Common myeloid progenitor, CD34-positive (primary cell): ENCODE results near the gene GNE. TPM values are rescaled to one million over a fixed set of nuclear protein-coding genes. Genes with fewer than 3 reads are reported as not detected.
A peak's percentile ranks its signal among the peaks of the same experiment; 100 is the strongest.
"Not testable (repeated sequence)": the region's sequence is repeated elsewhere in the genome, so short reads cannot be mapped to it uniquely, and the experiment has no call there.

ENCODE experiments used
- CTCF ChIA-PET: fragments of 350-600 bp; sonication (Branson Sonifier 250); formaldehyde crosslinking; loops from one replicate; lab custom pipeline; 2021; ENCODE audit warnings: antibody characterized with exemption; lab: Charles Lee
- POLR2A ChIA-PET: fragments of 350-600 bp; sonication (Branson Sonifier 250); formaldehyde crosslinking; loops from one replicate; lab custom pipeline; 2021; ENCODE audit warnings: antibody characterized with exemption; lab: Charles Lee
- DNase-seq, 3 donors: peaks; one replicate each; pipeline versions ENCODE4 v3.0.0 to v3.0.0-alpha.2; 2013
- H3K27ac ChIP-seq, 2 experiments: 1 replicate in 1 of 2; 2 replicates in 1 of 2; pipeline ENCODE4 v1.7.0; 2013; ENCODE audit warnings: inconsistent platforms in 2 of 2, low read length in 2 of 2, mild to moderate bottlenecking in 2 of 2, low read depth in 1 of 2, moderate library complexity in 1 of 2; ENCODE audit not compliant: severe bottlenecking in 2 of 2, insufficient read depth in 1 of 2, poor library complexity in 1 of 2
- H3K27me3 ChIP-seq, 5 experiments: replicated peaks in 2 of 5; 1 replicate in 3 of 5; 2 replicates in 2 of 5; pipeline versions ENCODE4 v1.6.1 to v1.7.0; 2013; ENCODE audit warnings: low read length in 4 of 5, mild to moderate bottlenecking in 2 of 5, moderate library complexity in 2 of 5, inconsistent platforms in 1 of 5; ENCODE audit not compliant: insufficient read depth in 5 of 5, control insufficient read depth in 4 of 5
- H3K36me3 ChIP-seq, 4 experiments: 1 replicate in 2 of 4; 2 replicates in 2 of 4; pipeline versions ENCODE4 v1.6.1 to v1.7.0; 2013; ENCODE audit warnings: low read length in 3 of 4, control low read depth in 1 of 4, mild to moderate bottlenecking in 1 of 4; ENCODE audit not compliant: control insufficient read depth in 4 of 4, insufficient read depth in 4 of 4
- H3K4me1 ChIP-seq, 4 experiments: 1 replicate in 3 of 4; 2 replicates in 1 of 4; pipeline versions ENCODE4 v1.6.1 to v1.7.1; 2013; ENCODE audit warnings: low read length in 3 of 4, mild to moderate bottlenecking in 3 of 4, control low read depth in 1 of 4, inconsistent platforms in 1 of 4, moderate library complexity in 1 of 4; ENCODE audit not compliant: control insufficient read depth in 4 of 4, insufficient read depth in 4 of 4; ENCODE audit errors: control extremely low read depth in 1 of 4
- H3K4me3 ChIP-seq, 7 experiments: 1 replicate in 4 of 7; 2 replicates in 3 of 7; pipeline versions ENCODE4 v1.5.1 to v1.7.0; 2013; ENCODE audit warnings: mild to moderate bottlenecking in 7 of 7, low read length in 6 of 7, moderate library complexity in 6 of 7, inconsistent platforms in 2 of 7, low read depth in 2 of 7, control low read depth in 1 of 7; ENCODE audit not compliant: insufficient read depth in 4 of 7, control insufficient read depth in 1 of 7; ENCODE audit errors: extremely low read depth in 1 of 7
- H3K9me3 ChIP-seq, 5 experiments: 1 replicate in 4 of 5; 2 replicates in 1 of 5; pipeline versions ENCODE4 v1.6.1 to v1.7.1; 2013; ENCODE audit warnings: low read length in 4 of 5, mild to moderate bottlenecking in 2 of 5, inconsistent platforms in 1 of 5, low read depth in 1 of 5, moderate library complexity in 1 of 5; ENCODE audit not compliant: control insufficient read depth in 4 of 5, insufficient read depth in 2 of 5; ENCODE audit errors: control extremely low read depth in 1 of 5
- WGBS: methylation state at CpG from one replicate; pipeline ENCODE4 v1.1.5; 2013; ENCODE audit not compliant: insufficient coverage; 5-methylcytosine and 5-hydroxymethylcytosine counted together
- polyA plus RNA-seq: library from polyadenylated mRNA; unstranded; fragments of 120-200 nt; gene quantifications from one replicate; pipeline ENCODE4 v1.2.1, GENCODE V29; 2013

Gene GNE, protein sequence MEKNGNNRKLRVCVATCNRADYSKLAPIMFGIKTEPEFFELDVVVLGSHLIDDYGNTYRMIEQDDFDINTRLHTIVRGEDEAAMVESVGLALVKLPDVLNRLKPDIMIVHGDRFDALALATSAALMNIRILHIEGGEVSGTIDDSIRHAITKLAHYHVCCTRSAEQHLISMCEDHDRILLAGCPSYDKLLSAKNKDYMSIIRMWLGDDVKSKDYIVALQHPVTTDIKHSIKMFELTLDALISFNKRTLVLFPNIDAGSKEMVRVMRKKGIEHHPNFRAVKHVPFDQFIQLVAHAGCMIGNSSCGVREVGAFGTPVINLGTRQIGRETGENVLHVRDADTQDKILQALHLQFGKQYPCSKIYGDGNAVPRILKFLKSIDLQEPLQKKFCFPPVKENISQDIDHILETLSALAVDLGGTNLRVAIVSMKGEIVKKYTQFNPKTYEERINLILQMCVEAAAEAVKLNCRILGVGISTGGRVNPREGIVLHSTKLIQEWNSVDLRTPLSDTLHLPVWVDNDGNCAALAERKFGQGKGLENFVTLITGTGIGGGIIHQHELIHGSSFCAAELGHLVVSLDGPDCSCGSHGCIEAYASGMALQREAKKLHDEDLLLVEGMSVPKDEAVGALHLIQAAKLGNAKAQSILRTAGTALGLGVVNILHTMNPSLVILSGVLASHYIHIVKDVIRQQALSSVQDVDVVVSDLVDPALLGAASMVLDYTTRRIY
- 12.6 TPM for polyA plus RNA-seq

DNA sequence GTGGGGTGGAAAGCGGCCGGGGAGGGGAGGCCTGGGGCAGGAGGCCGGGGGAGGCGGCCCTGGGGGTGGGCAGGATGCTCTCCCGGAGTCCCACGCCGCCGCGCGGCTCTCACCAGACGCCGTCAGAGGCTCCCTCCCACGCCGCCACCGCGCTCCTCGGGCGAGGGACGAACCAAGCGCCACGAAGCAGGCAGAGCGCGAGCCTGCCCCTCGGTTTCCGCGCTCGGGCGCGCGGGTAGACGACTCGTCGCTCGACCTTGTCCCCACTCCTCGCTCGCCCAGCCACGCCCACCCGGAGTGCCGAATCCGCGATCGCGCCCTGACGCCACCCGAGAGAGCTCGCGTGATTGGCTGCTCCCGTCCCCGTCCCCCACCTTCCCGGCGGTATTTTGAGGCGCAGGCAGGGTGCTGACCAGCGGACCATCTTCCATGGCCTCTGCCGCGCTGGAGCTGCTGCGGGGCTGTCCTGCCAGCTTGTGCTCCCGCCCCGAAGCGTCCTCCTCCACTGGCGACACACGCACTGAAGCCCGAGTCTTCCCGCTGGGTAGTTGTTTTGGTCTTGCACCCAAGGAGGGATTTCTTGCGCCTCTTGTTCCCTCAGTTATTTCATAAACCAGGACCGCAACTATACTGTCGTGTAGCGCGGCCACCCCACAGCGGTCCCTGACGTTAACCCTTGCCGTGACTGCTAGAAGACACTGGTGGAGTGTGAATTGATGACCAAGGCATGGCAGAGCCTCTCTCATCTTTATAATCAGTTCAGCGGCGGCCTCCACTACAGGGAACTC lies at the start of gene GNE:
Gene GNE, minus strand, starts transcription at position 241 of the 788 bp plus-strand sequence. CDS start 9,093 bp downstream, outside the sequence.
- Histone ChIP-seq H3K36me3 (peaks cover 0 to 3% (median 1%) of the 10 kb centered on the region in 4 experiments), H3K4me1 (peaks cover 0 to 14% (median 11%) of the 10 kb centered on the region in 4 experiments), H3K9me3 (no peaks in the 10 kb centered on the region), H3K27ac (peak within 1 kb of the TSS; percentile 55 to 86), H3K27me3 (no peaks in the 10 kb centered on the region), H3K4me3 (peak within 1 kb of the TSS; percentile 60 to 91 (median 84))
- WGBS: 2% methylated on average over 61 of the region's 73 CpGs
- peak; percentile 96 to 98 (median 98) for DNase-seq
- ChIA-PET CTCF (interaction anchor here (1.9 kb wide), 1 partner anchor 10 kb away, joined by 8 read pairs; no protein-coding TSS in a partner anchor), POLR2A (interaction anchor here (0.5 to 1.1 kb wide), 3 partner anchors 18 to 66 kb away, joined by 3 read pairs; no protein-coding TSS in a partner anchor)

DNA sequence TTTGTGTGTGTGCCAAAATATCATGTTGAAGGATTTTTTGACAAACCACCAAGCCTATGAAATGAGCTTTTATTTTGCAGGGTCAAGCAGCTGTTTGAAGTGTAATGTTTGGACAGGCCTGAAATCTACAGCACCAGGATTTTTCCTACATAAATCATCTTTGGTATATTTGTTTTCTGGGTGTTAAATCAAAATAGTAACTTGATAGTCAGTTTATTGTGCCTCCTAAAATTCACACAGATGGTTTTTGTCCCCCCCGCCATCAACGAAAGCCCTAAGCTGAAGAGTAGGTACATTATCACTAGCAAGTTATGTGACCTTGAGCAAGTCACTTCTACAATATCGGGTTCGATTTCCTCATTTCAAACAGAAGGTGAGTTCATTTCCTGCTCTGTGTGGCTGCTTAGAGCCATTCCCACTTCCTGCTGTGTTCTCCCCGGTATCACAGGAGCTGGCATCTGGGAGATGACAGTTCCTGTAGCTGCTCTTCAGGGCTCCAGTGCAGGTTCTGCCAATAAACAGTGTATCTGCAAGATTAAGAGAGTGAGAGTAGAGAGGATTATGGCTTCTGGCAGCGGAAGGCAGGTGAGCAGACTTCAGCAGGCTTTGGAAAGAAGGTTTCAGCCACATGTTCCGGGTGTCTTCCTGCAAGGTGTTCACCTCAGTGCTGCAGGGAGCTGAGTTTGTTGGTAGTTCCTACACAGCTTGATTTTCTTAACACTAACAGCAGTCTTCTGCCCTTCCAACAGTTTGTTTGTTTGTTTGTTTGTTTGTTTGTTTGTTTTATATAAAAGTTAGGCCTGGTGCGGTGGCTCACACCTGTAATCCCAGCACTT lies 48.4 kb upstream of the GNE start:
- POLR2A ChIA-PET: no interaction called here
- CTCF ChIA-PET: interaction anchor here (0.8 to 1.5 kb wide), 5 partner anchors 12 to 32 kb away, joined by 3 read pairs; no protein-coding TSS in a partner anchor
- Histone ChIP-seq H3K36me3 (no peaks in the 10 kb centered on the region), H3K27me3 (no peaks in the 10 kb centered on the region), H3K9me3 (no peaks in the 10 kb centered on the region), H3K4me3 (no peak overlapping the region), H3K4me1 (peaks cover 0 to 3% (median 3%) of the 10 kb centered on the region in 4 experiments), H3K27ac (no peak overlapping the region)
- DNase-seq: no peak
- WGBS: 76% methylated on average over 7 of the region's 8 CpGs

DNA sequence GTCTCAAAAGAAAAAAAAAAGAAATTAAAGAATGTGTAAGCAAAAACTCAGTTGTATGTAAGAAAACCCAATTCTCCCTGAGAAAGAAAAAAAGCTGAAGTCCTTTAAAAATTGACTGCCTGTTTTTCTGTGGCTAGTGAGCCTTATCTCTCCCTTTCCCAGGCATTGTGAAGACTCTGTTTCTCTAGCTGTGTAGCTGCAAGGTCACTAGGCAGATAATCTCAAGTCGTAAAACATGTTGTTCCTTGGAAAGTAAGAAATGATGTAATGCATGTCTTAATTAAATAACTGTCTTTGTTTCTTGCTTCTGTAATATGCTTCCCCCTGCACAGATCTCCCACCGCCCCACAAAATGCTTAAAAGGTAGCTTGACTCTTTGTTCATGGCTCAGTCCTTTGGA lies 46.1 kb upstream of the GNE start:
- CTCF ChIA-PET, H3K4me3 ChIP-seq, H3K27ac ChIP-seq, H3K4me1 ChIP-seq, H3K36me3 ChIP-seq, POLR2A ChIA-PET, H3K9me3 ChIP-seq, H3K27me3 ChIP-seq: not testable (repeated sequence)
- 100% methylated on average over 1 of the region's 2 CpGs for WGBS
- DNase-seq: peak in 1 of 3 donors; percentile 20

DNA sequence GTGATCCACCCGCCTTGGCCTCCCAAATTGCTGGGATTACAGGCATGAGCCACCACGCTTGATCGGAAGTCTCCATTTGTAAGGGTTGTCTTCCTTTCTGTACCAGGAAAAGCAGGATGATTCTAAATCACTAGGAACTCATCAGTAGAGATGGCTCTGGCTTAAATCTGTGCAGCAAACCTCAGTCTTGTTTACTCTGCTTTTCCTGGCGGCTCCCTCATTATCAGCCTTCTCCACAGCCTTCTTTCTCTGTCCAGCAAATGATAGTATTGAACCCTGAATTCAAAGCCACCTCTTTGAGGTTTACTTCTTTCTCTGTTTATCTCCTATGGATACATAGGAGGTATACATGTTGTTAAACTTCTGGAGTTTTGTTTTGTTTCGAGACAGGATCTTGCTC lies 43.0 kb upstream of the GNE start:
- no peak overlapping the region for H3K4me3 ChIP-seq
- H3K9me3 ChIP-seq: no peaks in the 10 kb centered on the region
- H3K4me1 ChIP-seq: no peaks in the 10 kb centered on the region
- H3K36me3 ChIP-seq: no peaks in the 10 kb centered on the region
- ChIA-PET POLR2A (interaction anchor here (1.0 kb wide), 1 partner anchor 93 kb away, joined by 4 read pairs; no protein-coding TSS in a partner anchor), CTCF (no interaction called here)
- 91% methylated on average over 5 of the region's 5 CpGs for WGBS
- no peaks in the 10 kb centered on the region for H3K27me3 ChIP-seq
- DNase-seq: no peak
- no peak overlapping the region for H3K27ac ChIP-seq

DNA sequence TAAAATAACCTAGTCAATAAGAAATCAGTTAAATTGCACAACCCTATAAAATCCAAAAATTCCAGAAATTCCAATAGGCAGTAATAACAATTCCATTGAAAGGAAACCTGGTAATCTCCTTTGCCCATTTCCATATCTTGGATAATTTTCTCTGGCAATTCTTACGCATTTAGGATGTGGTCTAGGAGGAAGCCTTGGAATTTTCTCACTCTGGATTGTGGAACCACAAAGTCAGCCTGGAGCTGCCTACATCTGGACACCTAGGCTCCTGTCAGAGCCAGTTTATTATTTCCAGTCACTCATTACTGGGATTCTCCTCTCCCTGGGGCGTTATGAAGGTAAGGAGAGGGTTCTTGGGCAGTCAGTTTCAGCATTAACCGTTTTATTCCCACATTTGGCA lies 40.3 kb upstream of the GNE start:
- Histone ChIP-seq H3K36me3 (no peaks in the 10 kb centered on the region), H3K27me3 (no peaks in the 10 kb centered on the region), H3K4me3 (no peak overlapping the region), H3K27ac (no peak overlapping the region), H3K4me1 (no peaks in the 10 kb centered on the region), H3K9me3 (no peaks in the 10 kb centered on the region)
- no peak for DNase-seq
- ChIA-PET CTCF (no interaction called here), POLR2A (no interaction called here)
- WGBS: 100% methylated on average over 2 of the region's 3 CpGs

DNA sequence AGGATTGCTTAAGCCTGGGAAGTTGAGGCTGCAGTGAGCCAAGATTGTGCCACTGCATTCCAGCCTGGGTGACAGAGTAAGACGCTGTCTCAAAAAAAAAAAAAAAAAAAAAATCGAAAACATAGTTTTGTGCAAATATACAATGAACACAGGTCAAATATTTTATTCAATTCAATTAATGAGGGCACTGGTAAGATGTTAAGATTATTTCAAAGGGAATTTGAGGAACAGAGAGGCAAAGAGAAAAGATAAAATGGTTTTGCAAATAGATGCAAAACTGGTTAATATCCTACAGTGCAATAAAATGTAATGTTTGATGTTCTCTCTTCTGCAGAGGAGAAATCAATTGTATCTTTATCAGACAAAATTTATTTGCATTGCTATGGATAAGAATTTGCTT lies 39.5 kb upstream of the GNE start:
- no CpG with 5 or more reads among the region's 2 CpGs for WGBS
- DNase-seq: no peak
- ChIA-PET CTCF (no interaction called here), POLR2A (no interaction called here)
- Histone ChIP-seq H3K27ac (no peak overlapping the region), H3K4me1 (no peaks in the 10 kb centered on the region), H3K9me3 (no peaks in the 10 kb centered on the region), H3K4me3 (no peak overlapping the region), H3K36me3 (no peaks in the 10 kb centered on the region), H3K27me3 (no peaks in the 10 kb centered on the region)
